Smooth muscle cell (in vitro differentiated cells): ENCODE data around the gene SLC4A2. TPM values are rescaled to one million over a fixed set of nuclear protein-coding genes. Genes with fewer than 3 reads are reported as not detected.

ENCODE experiments used
- DNase-seq: peaks from one replicate; lab custom pipeline; 2025; ENCODE audit not compliant: unreplicated experiment; lab: John Stamatoyannopoulos, UW
- H2AFZ ChIP-seq: fragments of 200-600 bp; sonication (generic); 2 replicates; pipeline ENCODE4 v1.6.0; 2016; ENCODE audit warnings: antibody characterized with exemption, low read depth, mild to moderate bottlenecking
- H3F3A ChIP-seq: fragments of 200-600 bp; sonication (generic); 2 replicates; pipeline ENCODE4 v1.6.0; 2017; ENCODE audit warnings: antibody characterized with exemption, low read depth
- H3K27ac ChIP-seq: fragments of 200-600 bp; sonication (generic); 2 replicates; pipeline ENCODE4 v1.5.1; 2016; ENCODE audit warnings: low read depth, mild to moderate bottlenecking
- H3K27me3 ChIP-seq: fragments of 200-600 bp; sonication (generic); 2 replicates; pipeline ENCODE4 v1.6.1; 2016; ENCODE audit warnings: low read depth, mild to moderate bottlenecking
- H3K36me3 ChIP-seq: fragments of 200-600 bp; sonication (generic); 2 replicates; pipeline ENCODE4 v1.5.1; 2016; ENCODE audit warnings: low read depth
- H3K4me1 ChIP-seq: fragments of 200-600 bp; sonication (generic); 2 replicates; pipeline ENCODE4 v1.5.1; 2016; ENCODE audit warnings: low read depth
- H3K4me2 ChIP-seq: fragments of 200-600 bp; sonication (generic); 2 replicates; pipeline ENCODE4 v1.6.0; 2016; ENCODE audit warnings: mild to moderate bottlenecking
- H3K4me3 ChIP-seq: fragments of 200-600 bp; sonication (generic); 2 replicates; pipeline ENCODE4 v1.5.1; 2016; ENCODE audit warnings: mild to moderate bottlenecking
- H3K79me2 ChIP-seq: fragments of 200-600 bp; sonication (generic); 2 replicates; pipeline ENCODE4 v1.6.0; 2016; ENCODE audit warnings: low read depth, mild to moderate bottlenecking
- H3K9ac ChIP-seq: fragments of 200-600 bp; sonication (generic); 2 replicates; pipeline ENCODE4 v1.6.0; 2016; ENCODE audit warnings: low read depth
- H3K9me3 ChIP-seq: fragments of 200-600 bp; sonication (generic); replicated peaks from 2 replicates; pipeline ENCODE4 v1.5.1; 2016; ENCODE audit warnings: low read depth
- H4K20me1 ChIP-seq: fragments of 200-600 bp; sonication (generic); 2 replicates; pipeline ENCODE4 v1.6.0; 2016; ENCODE audit warnings: low read depth
- WGBS: methylation state at CpG from one replicate; pipeline ENCODE4 v1.1.7; 2016; ENCODE audit warnings: low lambda C conversion rate; 5-methylcytosine and 5-hydroxymethylcytosine counted together
- polyA plus RNA-seq: library from polyadenylated mRNA; unstranded; fragments of >200 nt; fragmentation: Nextera tagmentation; extraction: Ambion mirVana; gene quantifications from 2 replicates; pipeline ENCODE4 v1.2.1, GENCODE V29; 2016
- total RNA-seq: library from RNA; depleted of rRNA; stranded (reverse); fragments of >200 nt; gene quantifications from 2 replicates; pipeline ENCODE4 v1.2.3, GENCODE V29; 2014
- TF ChIP-seq, protein P1 (sequence below): fragments of 200-600 bp; sonication (generic); IDR thresholded peaks from 2 replicates; pipeline ENCODE4 v1.5.1; 2017; ENCODE audit warnings: borderline replicate concordance, mild to moderate bottlenecking, antibody characterized with exemption; ENCODE audit not compliant: insufficient read depth, poor library complexity, severe bottlenecking

The SLC4A2 gene, protein sequence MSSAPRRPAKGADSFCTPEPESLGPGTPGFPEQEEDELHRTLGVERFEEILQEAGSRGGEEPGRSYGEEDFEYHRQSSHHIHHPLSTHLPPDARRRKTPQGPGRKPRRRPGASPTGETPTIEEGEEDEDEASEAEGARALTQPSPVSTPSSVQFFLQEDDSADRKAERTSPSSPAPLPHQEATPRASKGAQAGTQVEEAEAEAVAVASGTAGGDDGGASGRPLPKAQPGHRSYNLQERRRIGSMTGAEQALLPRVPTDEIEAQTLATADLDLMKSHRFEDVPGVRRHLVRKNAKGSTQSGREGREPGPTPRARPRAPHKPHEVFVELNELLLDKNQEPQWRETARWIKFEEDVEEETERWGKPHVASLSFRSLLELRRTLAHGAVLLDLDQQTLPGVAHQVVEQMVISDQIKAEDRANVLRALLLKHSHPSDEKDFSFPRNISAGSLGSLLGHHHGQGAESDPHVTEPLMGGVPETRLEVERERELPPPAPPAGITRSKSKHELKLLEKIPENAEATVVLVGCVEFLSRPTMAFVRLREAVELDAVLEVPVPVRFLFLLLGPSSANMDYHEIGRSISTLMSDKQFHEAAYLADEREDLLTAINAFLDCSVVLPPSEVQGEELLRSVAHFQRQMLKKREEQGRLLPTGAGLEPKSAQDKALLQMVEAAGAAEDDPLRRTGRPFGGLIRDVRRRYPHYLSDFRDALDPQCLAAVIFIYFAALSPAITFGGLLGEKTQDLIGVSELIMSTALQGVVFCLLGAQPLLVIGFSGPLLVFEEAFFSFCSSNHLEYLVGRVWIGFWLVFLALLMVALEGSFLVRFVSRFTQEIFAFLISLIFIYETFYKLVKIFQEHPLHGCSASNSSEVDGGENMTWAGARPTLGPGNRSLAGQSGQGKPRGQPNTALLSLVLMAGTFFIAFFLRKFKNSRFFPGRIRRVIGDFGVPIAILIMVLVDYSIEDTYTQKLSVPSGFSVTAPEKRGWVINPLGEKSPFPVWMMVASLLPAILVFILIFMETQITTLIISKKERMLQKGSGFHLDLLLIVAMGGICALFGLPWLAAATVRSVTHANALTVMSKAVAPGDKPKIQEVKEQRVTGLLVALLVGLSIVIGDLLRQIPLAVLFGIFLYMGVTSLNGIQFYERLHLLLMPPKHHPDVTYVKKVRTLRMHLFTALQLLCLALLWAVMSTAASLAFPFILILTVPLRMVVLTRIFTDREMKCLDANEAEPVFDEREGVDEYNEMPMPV
- total RNA-seq, result 42.3 and 89.3 TPM in 2 replicates
- 96.4 and 104 TPM in 2 replicates for polyA plus RNA-seq

DNA sequence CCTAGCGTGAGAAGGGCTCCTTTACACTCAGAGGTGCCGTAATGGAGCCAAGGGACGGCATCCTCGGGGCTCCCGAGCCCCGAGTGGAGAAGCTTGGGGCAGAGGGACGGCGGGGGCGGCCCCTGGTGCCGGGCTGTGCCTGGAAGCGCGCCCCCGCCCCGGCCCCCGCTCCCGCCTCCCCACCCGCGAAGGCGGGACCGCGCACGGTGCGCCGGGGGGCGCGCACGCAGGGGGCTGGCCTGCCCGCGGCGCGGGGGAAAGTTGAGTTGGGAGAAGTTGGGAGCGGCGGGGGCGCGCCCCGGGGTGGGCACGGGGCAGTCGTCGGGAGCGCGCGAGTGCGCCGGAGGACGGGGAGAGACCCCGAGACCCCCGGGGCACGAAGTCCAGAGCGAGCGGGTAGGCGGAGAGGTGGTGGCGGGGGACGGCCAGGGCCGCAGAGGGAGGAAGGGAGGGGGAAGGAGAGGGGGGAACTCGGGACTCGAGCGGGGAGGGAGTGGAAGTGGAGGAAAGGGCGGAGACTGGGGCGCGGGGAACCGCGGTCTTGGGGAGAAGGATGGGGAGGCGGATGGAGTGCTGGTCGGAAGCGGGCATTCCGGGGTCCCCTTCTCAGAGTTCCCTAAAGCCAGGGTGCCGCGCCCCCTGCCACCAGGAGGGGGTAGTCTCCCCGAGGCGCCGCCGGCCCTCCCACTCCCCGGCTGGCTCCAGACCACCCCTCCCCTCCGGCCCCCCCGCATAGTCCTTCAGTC, at the start of gene SLC4A2:
Gene SLC4A2 (plus strand): TSS at position 223 of the 746 bp plus-strand sequence. CDS start 2,399 bp downstream, outside the sequence.
- H3K9ac ChIP-seq, result peak within 1 kb of the TSS; percentile 72
- H3K79me2 ChIP-seq, result peaks cover 21% of the 10 kb centered on the region
- TF ChIP-seq, protein P1, sequence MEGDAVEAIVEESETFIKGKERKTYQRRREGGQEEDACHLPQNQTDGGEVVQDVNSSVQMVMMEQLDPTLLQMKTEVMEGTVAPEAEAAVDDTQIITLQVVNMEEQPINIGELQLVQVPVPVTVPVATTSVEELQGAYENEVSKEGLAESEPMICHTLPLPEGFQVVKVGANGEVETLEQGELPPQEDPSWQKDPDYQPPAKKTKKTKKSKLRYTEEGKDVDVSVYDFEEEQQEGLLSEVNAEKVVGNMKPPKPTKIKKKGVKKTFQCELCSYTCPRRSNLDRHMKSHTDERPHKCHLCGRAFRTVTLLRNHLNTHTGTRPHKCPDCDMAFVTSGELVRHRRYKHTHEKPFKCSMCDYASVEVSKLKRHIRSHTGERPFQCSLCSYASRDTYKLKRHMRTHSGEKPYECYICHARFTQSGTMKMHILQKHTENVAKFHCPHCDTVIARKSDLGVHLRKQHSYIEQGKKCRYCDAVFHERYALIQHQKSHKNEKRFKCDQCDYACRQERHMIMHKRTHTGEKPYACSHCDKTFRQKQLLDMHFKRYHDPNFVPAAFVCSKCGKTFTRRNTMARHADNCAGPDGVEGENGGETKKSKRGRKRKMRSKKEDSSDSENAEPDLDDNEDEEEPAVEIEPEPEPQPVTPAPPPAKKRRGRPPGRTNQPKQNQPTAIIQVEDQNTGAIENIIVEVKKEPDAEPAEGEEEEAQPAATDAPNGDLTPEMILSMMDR, result peak; percentile 55
- peaks cover 10% of the 10 kb centered on the region for H3F3A ChIP-seq
- peak within 1 kb of the TSS; percentile 95 for H3K27ac ChIP-seq
- H3K9me3 ChIP-seq, result no peaks in the 10 kb centered on the region
- WGBS, result 2% methylated on average over 25 of the region's 75 CpGs
- H3K4me2 ChIP-seq, result peak within 1 kb of the TSS; percentile 94
- no peaks in the 10 kb centered on the region for H3K27me3 ChIP-seq
- H4K20me1 ChIP-seq, result peaks cover 43% of the 10 kb centered on the region
- no peaks in the 10 kb centered on the region for H3K36me3 ChIP-seq
- peak; percentile 72 for DNase-seq
- peak within 1 kb of the TSS; percentile 74 for H3K4me3 ChIP-seq
- H2AFZ ChIP-seq, result peak within 1 kb of the TSS; percentile 80
- H3K4me1 ChIP-seq, result peaks cover 36% of the 10 kb centered on the region

DNA sequence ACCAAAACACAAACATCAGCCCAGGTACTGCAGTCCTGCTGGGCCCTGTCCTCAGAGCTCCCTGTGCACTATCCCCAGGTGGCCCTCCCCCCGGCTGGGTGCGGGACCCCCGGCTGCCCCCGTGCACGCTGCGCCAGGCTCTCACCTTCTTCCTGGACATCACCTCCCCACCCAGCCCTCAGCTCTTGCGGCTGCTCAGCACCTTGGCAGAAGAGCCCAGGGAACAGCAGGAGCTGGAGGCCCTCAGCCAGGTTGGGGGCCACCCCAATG, 49.4 kb upstream of the SLC4A2 start:
- peak overlapping the region; percentile 37 for H3K4me3 ChIP-seq
- H3K4me2 ChIP-seq, result peak overlapping the region; percentile 82
- WGBS, result 84% methylated on average over 7 of the region's 7 CpGs
- H3K27me3 ChIP-seq, result no peaks in the 10 kb centered on the region
- H3K9me3 ChIP-seq, result no peaks in the 10 kb centered on the region
- peaks cover 24% of the 10 kb centered on the region for H3K4me1 ChIP-seq
- no peaks in the 10 kb centered on the region for H4K20me1 ChIP-seq
- H3K27ac ChIP-seq, result peak overlapping the region; percentile 34
- peaks cover 6% of the 10 kb centered on the region for H3F3A ChIP-seq
- H3K9ac ChIP-seq, result no peak overlapping the region
- no peak for DNase-seq
- TF ChIP-seq, protein P1, result no peak
- no peaks in the 10 kb centered on the region for H3K79me2 ChIP-seq
- no peaks in the 10 kb centered on the region for H3K36me3 ChIP-seq
- peak overlapping the region; percentile 68 for H2AFZ ChIP-seq

DNA sequence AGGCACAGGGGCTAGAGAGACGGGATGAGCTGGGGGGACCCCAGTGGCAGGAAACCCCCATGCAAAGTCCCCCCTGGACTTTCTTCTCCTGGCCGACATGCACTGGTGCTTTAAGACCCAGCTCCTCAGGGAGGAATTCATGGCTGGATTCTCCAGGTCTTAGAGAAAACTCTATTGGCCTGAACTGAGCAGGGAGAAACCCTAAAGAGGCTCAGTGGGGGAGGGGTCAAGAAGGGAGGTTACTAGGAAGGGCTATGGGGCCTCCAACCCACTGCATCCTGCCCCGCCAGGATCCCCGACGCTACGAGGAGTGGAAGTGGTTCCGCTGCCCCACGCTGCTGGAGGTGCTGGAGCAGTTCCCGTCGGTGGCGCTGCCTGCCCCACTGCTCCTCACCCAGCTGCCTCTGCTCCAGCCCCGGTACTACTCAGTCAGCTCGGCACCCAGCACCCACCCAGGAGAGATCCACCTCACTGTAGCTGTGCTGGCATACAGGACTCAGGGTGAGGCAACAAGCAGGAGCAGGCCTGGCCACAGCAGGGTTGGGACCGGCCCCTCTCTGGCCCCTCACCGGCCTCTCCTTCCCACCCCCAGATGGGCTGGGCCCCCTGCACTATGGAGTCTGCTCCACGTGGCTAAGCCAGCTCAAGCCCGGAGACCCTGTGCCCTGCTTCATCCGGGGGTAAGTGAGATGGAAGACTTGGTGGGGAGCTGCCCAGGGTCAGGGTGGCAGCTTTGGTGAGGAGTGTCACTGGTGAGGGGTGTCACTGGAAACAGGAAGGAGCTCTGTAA, 48.9 kb upstream of the SLC4A2 start:
- DNase-seq, result no peak
- peak overlapping the region; percentile 68 for H2AFZ ChIP-seq
- WGBS, result 26% methylated on average over 16 of the region's 18 CpGs
- H3K4me3 ChIP-seq, result peak overlapping the region; percentile 37
- H3K4me1 ChIP-seq, result peaks cover 24% of the 10 kb centered on the region
- peak overlapping the region; percentile 34 for H3K27ac ChIP-seq
- H3K9me3 ChIP-seq, result no peaks in the 10 kb centered on the region
- H3K9ac ChIP-seq, result no peak overlapping the region
- H4K20me1 ChIP-seq, result no peaks in the 10 kb centered on the region
- H3K4me2 ChIP-seq, result peak overlapping the region; percentile 82
- TF ChIP-seq, protein P1, result no peak
- H3K27me3 ChIP-seq, result no peaks in the 10 kb centered on the region
- no peaks in the 10 kb centered on the region for H3K36me3 ChIP-seq
- peaks cover 6% of the 10 kb centered on the region for H3F3A ChIP-seq
- H3K79me2 ChIP-seq, result no peaks in the 10 kb centered on the region
